Thoracic aorta (tissue), 2 donors: ENCODE results near the gene NECAP2. TPM values are rescaled to one million over a fixed set of nuclear protein-coding genes. Genes with fewer than 3 reads are reported as not detected.

Source experiments
- ATAC-seq: fragments of 150-250 bp; one replicate; pipeline ENCODE4 v1.8.0; 2017; ENCODE audit warnings: low read depth; ENCODE audit not compliant: insufficient number of reproducible peaks, low FRiP score
- DNase-seq: peaks from one replicate; pipeline ENCODE4 v3.0.0-alpha.2; 2020; ENCODE audit warnings: low spot score
- H3K27ac ChIP-seq, 2 donors: fragments of 200-600 bp; sonication (generic); 1 replicate in 1 of 2; 2 replicates in 1 of 2; pipeline ENCODE4 v1.5.1; 2016; ENCODE audit warnings: mild to moderate bottlenecking in 2 of 2, moderate library complexity in 2 of 2
- H3K27me3 ChIP-seq: fragments of 200-600 bp; sonication (generic); replicated peaks from 2 replicates; pipeline ENCODE4 v1.6.0; 2016; ENCODE audit warnings: mild to moderate bottlenecking; ENCODE audit not compliant: insufficient read depth
- H3K36me3 ChIP-seq: fragments of 200-600 bp; sonication (generic); one replicate; pipeline ENCODE4 v1.5.1; 2016
- H3K4me1 ChIP-seq, 2 donors: fragments of 200-600 bp; sonication (generic); 1 replicate in 1 of 2; 2 replicates in 1 of 2; pipeline versions ENCODE4 v1.5.1 to v1.6.0; 2016; ENCODE audit warnings: low read depth in 2 of 2, mild to moderate bottlenecking in 1 of 2; ENCODE audit not compliant: control insufficient read depth in 1 of 2
- H3K4me3 ChIP-seq: fragments of 200-600 bp; sonication (generic); 2 replicates; pipeline ENCODE4 v1.5.1; 2016; ENCODE audit warnings: mild to moderate bottlenecking
- H3K9me3 ChIP-seq: fragments of 200-600 bp; sonication (generic); 2 replicates; pipeline ENCODE4 v1.5.1; 2016
- CTCF ChIP-seq: fragments of 200-600 bp; sonication (generic); IDR thresholded peaks from one replicate; pipeline ENCODE4 v1.5.1; 2019; ENCODE audit warnings: antibody characterized with exemption
- total RNA-seq, 2 donors: library from RNA; depleted of rRNA; stranded (reverse); fragments of >200 nt; gene quantifications; one replicate each; pipeline versions ENCODE4 v1.1.0 to v1.2.3, GENCODE V29; 2016

Gene NECAP2
- total RNA-seq, 2 donors from 2014 or later: 38.9 to 55.1 TPM

GRCh38 chr1:16405441-16405840, 35.1 kb upstream of the NECAP2 start:
- ATAC-seq: no peak
- Histone ChIP-seq H3K27me3 (no peaks in the 10 kb centered on the region), H3K9me3 (no peaks in the 10 kb centered on the region), H3K36me3 (no peaks in the 10 kb centered on the region), H3K27ac (no peak overlapping the region), H3K4me1 (no peaks in the 10 kb centered on the region), H3K4me3 (no peak overlapping the region)
- no peak for TF ChIP-seq CTCF
- DNase-seq: no peak

- no peaks in the 10 kb centered on the region for H3K27me3 ChIP-seq
- no peak for DNase-seq
- H3K4me1 ChIP-seq: no peaks in the 10 kb centered on the region
- H3K36me3 ChIP-seq: no peaks in the 10 kb centered on the region
- H3K4me3 ChIP-seq: no peak overlapping the region
- no peak for TF ChIP-seq CTCF
- H3K27ac ChIP-seq: no peak overlapping the region
- no peaks in the 10 kb centered on the region for H3K9me3 ChIP-seq
- no peak for ATAC-seq
Measured at GRCh38 chr1:16406868-16407267, 33.7 kb upstream of the NECAP2 start.

GRCh38 chr1:16409536-16410152, 30.9 kb upstream of the NECAP2 start:
- TF ChIP-seq CTCF: no peak
- H3K27me3 ChIP-seq: no peaks in the 10 kb centered on the region

GRCh38 chr1:16410803-16411202, 29.7 kb upstream of the NECAP2 start:
- no peaks in the 10 kb centered on the region for H3K4me1 ChIP-seq
- DNase-seq (no peak), ATAC-seq (no peak)
- H3K4me3 ChIP-seq: no peak overlapping the region
- no peak for TF ChIP-seq CTCF
- no peak overlapping the region for H3K27ac ChIP-seq
- H3K9me3 ChIP-seq: no peaks in the 10 kb centered on the region
- H3K27me3 ChIP-seq: no peaks in the 10 kb centered on the region
- H3K36me3 ChIP-seq: no peaks in the 10 kb centered on the region

More at GRCh38 chr1:16409536-16410152, 30.9 kb upstream of the NECAP2 start:
- DNase-seq (no peak), ATAC-seq (no peak)
- Histone ChIP-seq H3K36me3 (no peaks in the 10 kb centered on the region), H3K4me3 (no peak overlapping the region), H3K4me1 (no peaks in the 10 kb centered on the region), H3K9me3 (no peaks in the 10 kb centered on the region), H3K27ac (no peak overlapping the region)

- ATAC-seq (no peak), DNase-seq (no peak)
- no peak for TF ChIP-seq CTCF
- H3K27ac ChIP-seq: no peak overlapping the region
- H3K27me3 ChIP-seq: no peaks in the 10 kb centered on the region
- no peaks in the 10 kb centered on the region for H3K36me3 ChIP-seq
- H3K9me3 ChIP-seq: no peaks in the 10 kb centered on the region
- H3K4me3 ChIP-seq: no peak overlapping the region
- H3K4me1 ChIP-seq: no peaks in the 10 kb centered on the region
Measured at GRCh38 chr1:16413191-16413590, 27.3 kb upstream of the NECAP2 start.
